Iris pigment epithelial cell (primary cell): ENCODE measurements around the gene GRK1.
A peak's percentile ranks its signal among the peaks of the same experiment; 100 is the strongest.
"Not testable (repeated sequence)": the region's sequence is repeated elsewhere in the genome, so short reads cannot be mapped to it uniquely, and the experiment has no call there.

Experiments
- DNase-seq: peaks from one replicate; pipeline ENCODE4 v3.0.0-alpha.2; 2011; ENCODE audit warnings: low read depth

The GRK1 gene

DNA sequence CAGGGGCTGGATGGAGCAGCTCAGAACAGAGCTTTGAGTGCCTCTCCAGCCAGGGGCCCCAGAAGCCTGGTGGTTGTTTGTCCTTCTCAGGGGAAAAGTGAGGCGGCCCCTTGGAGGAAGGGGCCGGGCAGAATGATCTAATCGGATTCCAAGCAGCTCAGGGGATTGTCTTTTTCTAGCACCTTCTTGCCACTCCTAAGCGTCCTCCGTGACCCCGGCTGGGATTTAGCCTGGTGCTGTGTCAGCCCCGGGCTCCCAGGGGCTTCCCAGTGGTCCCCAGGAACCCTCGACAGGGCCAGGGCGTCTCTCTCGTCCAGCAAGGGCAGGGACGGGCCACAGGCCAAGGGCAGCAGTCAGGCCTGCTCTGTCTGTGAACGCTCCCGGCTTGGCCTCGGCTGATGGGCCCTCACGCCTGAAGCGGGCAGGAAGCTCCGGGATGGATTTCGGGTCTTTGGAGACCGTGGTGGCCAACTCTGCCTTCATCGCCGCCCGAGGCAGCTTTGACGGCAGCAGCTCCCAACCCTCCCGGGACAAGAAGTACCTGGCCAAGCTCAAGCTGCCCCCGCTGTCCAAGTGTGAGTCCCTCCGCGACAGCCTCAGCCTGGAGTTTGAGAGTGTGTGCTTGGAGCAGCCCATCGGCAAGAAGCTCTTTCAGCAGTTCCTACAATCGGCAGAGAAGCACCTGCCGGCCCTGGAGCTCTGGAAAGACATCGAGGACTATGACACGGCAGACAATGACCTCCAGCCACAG lies at the start of gene GRK1:
Gene GRK1 (plus strand): TSS at position 269 of the 751 bp plus-strand sequence. CDS start 168 bp downstream, at position 437.
- no peak for DNase-seq

DNA sequence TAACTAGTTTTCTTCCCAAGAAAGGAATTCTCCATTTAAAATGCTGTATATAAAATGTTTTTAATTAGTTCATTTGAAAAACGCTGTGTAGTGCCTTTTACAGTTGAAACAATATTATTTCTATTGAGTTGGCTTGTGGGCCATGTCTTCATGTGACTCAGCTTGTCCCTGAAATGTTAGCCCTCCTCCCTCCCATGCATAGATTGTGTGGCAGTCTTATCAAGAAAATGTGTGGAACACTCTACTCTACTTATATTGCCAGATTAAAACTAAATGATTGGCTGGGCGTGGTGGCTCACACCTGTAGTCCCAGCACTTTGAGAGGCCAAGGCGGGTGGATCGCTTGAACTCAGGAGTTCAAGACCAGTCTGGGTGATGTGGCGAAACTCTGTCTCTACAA lies 49.1 kb upstream of the GRK1 start:
- DNase-seq: peak; percentile 12

DNA sequence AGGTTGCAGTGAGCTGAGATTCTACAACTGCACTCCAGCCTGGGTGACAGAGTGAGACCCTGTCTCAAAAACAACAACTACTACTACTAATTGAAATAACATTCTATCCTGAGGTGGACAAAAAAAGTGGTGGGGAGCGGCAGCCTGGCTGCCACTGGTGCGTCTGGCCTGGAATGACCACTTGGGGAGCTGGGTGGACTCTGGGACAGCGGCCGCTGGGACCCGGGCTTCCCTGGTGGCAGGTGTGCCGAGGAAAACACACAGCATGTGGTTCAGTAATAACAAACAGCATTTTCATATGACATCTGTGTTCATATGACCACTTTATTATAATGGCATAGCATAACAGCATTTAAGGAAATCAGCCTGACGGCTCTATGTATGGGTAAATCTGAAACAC lies 48.6 kb upstream of the GRK1 start:
- no peak for DNase-seq

DNA sequence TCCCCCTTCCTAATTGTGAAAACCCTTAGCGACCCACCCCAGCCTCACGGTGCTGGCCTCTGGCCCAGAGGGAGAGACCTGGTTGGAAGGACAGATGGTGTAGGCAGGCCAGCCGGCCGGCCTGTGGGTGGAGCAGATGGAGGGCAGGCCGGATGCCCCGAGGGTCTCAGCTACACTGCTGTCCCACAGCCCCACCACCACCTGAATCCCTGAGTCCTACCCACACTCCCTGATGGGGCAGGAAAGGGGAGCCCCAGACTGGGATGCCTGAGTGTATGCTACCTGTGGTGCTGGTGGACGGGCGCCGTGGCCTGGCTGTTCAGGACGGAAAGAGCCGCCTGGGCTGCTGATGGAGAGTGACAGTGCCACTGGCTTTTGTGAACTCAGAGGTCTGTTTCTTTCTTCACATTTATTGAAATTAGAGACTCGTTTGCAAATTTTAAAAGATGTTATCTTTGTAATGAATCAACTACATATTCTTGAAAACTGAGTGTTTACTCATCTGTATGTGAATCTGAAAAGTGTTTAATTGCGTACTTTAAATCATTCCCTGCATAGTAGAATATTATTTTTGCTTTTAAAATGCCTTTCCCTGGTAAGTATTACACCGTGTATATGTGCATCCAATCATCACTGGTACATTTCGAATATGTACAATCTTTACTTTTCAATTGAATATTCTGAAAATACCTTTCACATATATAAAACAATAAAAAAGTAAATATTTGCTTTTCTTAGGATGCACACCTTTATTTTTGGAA lies 46.8 kb upstream of the GRK1 start:
- DNase-seq: no peak

DNA sequence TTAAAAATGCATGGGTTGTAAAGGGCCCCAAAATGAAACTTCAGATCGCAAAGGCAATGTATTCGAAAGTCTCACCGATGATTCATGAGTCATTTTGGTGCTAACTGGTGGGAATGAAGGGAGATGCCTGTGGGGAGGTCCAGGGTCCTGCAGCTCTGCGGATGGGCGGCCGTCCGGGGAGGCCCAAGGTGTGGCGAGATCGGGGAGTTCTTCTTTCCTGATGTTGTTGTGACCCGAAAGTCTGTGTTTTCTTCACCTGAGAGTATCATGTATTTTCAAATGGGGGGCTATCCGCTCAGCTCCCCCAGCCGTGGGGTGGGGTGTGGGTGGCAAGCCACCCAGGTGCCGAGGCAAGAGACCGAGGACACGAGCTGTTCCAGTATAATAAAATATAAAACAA lies 46.0 kb upstream of the GRK1 start:
- DNase-seq: no peak

DNA sequence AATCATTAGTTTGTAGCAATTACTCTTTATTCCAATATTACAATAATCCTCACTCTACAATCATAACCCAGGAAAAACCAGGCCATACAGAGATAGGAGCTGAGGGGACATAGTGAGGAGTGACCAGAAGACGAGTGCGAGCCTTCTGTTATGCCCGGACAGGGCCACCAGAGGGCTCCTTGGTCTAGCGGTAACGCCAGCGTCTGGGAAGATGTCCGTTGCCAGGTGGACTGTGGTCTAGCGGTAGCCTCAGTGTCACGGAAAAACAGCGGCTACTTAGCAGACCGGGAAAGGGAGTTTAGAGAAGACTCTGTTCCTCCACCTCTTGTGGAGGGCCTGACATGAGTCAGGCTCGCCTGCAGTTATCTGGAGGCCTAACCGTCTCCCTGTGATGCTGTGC lies 45.5 kb upstream of the GRK1 start:
- not testable (repeated sequence) for DNase-seq

DNA sequence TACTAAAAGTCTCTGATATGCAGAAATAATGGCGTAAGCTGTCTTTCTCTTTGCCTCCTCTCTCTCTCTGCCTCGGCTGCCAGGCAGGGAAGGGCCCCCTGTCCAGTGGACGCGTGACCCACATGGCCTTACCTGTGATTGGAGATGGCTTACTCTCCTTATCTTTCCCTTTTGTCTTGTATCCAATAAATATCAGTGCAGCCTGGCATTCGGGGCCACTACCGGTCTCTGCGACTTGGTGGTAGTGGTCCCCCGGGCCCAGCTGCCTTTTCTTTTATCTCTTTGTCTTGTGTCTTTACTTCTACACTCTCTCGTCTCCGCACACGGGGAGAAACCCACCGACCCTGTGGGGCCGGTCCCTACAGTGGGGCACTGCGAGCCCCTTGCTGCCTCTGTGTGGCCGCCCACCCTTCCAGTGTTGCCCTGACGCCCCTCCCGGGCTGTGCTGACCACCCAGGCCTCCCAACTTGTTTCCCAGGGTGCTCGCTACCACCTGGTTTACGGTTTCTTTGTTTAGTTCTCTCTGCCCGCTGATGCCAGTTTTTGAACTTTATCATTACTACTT lies 45.0 kb upstream of the GRK1 start:
- DNase-seq: not testable (repeated sequence)

DNA sequence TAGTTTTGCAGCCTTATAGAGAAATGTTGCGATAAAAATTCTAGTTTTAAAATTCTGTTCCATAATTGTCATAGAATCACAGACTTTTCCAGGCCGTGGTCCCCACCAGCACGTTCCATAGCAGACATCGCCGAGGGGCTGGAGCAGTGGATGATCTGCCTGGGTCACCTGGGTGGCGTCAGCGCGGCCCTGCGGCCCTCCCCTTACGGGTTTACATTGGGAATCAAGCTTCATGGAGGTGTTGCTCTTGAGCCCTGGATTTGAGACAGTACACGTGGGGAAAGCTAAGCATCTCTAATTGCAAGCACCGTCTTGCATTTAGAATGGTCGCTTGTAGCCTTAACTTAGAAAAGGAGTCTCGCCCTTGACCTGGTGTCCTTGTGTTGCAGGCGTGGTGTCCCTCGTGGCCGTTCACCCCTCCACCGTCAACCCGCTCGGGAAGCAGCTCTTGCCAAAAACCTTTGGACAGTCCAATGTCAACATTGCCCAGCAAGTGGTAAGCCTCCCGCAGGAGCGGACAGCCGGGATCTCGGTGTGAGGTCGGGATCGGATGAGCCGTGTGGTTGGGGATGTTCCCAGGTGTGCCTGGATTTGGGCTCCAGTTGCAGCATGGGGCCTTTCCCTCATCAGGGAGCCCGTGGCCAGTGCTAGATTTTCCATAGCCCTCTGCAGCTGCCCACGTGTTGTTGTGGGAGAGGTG lies 44.1 kb upstream of the GRK1 start:
- no peak for DNase-seq

DNA sequence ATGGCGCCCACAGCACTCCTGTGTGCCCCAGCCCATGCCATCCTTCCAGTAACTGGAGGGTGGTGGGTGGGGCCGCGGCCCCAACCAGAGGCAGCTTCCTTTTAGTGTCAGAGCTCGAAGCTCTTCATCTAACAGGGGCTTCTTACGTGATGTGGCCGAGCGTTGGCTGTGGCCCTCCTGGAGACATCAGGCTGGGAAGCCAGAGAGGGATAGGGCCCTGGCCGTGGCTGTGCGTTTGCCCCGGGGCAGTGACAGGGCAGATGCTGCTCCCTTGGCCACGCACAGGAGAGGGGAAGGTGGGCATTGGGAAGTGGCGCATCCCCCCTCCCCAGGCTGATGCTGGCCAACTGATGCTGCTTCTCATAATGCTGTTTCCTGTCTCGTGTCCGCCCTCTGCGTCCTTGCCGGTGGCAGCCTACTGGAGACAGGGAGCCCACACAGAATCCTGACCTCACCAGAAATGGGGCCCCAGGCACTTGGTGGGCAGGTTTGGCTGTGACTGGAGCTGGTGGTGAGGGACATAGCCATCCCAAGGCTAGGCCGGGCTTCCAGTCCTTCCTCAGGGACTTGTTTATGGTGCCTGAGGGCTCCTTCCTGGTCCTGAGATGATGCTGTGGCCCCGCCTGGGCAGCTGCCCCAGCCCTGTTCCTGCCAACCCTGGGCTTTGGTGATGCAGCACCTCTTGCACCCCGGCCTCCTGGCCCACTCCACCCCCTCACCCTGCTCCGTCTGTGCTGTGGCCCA lies 43.4 kb upstream of the GRK1 start:
- no peak for DNase-seq

DNA sequence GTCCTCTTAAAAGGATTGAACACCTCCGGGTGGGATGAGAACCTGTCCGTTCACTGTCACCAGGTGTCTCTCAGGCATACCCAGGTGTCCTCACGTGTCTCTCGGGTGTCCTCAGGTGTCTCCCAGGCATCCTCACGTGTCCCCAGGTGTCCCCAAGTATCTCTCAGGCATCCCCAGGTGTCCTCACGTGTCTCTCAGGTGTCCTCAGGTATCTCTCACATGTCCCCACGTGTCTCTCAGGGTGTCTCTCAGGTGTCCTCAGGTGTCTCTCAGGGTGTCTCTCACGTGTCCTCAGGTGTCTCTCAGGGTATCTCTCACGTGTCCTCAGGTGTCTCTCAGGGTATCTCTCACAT lies 42.8 kb upstream of the GRK1 start:
- no peak for DNase-seq

DNA sequence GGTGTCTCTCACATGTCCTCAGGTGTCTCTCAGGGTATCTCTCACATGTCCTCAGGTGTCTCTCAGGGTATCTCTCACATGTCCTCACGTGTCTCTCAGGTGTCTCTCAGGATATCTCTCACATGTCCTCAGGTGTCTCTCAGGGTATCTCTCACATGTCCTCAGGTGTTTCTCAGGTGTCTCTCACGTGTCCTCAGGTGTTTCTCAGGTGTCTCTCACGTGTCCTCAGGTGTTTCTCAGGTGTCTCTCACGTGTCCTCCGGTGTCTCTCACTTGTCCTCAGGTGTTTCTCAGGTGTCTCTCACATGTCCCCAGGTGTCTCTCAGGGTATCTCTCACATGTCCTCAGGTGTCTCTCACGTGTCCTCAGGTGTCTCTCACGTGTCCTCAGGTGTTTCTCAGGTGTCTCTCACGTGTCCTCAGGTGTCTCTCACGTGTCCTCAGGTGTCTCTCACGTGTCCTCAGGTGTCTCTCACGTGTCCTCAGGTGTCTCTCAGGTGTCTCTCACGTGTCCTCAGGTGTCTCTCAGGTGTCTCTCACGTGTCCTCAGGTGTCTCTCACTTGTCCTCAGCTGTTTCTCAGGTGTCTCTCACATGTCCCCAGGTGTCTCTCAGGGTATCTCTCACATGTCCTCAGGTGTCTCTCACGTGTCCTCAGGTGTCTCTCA lies 42.2 kb upstream of the GRK1 start:
- DNase-seq: not testable (repeated sequence)

DNA sequence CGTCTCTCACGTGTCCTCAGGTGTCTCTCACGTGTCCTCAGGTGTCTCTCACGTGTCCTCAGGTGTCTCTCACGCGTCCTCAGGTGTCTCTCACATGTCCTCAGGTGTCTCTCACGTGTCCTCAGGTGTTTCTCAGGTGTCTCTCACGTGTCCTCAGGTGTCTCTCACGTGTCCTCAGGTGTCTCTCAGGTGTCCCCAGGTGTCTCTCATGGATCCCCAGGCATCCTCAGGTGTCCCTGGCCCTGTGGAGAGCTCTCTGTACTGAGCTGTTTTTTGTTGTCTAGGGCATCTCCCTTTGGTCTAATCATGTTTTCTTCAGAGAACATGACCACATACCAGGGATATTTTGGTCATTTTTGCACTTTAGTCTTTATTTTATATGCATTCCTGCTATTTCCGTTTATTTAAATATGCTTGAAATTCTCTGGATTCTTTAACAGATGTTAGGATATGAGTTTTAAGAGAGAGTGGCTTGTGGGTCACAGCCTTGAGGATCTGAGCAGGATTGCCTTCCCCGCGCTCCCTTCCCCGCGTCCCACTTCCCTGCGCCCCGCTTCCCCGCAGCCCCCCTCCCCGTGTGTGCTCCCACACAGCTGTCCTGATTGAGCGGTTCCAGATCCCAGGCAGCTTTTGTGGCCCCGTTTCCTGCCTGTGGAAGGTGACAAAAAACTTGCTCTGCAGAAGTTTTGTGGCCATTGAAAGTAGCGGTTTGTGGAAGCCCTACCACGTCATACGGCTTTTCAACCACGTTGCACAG lies 40.9 kb upstream of the GRK1 start:
- peak; percentile 62 for DNase-seq

DNA sequence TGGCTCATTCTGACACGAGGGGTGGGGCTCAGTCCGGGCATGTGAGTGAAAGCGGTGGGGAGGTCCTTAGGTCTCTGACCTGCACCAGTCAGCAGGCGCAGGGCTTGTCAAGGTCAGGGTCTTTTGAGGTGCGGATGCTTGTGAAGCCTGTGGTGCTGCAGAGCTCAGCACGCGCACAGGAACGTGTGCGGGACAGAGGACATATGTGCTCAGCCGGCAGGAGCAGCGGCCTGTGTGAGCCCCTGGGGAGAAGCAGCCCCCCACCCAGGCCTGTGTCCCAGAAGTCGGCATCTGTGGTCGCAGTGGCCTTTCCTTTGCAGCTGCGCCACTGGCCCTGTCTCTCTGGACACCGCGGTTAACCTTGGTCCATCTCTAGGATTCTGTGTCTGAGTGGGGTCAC lies 39.9 kb upstream of the GRK1 start:
- DNase-seq: no peak

DNA sequence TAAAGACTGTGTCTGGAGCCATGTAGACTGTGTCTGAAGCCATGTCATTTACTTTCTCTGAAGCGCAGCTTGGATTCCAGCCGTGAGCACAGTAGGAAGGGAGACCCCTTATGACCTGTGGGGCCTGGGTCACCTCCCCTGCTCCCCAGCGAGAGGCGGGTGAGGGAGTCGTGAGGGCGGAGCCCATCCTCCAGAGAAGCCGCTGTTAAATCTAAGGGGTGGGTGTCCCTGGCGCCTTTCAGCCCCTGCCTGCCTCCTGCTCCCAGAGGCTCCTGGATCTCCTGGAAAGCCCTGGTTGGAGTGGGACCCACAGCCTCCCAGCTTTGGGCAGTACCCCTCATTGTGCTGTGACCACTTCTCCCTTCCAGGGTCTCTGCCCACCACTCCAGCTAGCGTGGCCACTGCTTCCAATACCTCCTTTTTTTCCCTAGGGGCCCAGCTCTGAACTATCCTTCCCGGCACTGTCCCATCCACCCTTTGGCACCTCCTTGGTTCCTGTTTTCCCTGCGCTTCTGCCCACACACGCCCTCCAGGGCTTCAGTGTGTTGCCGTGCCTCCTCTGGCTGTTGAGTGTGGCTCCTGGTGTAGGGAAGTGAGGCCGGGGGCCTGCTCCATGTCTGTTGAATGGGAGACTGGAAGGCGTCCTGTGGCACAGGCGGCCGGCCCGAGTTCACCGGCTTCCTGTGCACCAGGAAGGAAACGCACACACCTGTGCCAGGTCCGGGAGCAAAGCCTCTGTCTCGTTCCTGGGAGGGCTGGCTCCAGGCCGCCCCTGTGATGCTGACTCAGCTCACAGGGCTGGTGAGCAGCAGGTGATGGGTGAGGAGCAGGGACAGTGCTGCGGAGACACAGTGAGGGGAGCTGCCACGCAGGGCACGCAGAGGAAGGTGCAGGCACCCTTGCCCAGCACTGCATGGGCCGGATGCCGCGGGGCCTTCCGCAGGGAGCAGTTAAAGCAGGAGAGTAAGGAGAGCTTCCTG lies 38.4 kb upstream of the GRK1 start:
- no peak for DNase-seq

DNA sequence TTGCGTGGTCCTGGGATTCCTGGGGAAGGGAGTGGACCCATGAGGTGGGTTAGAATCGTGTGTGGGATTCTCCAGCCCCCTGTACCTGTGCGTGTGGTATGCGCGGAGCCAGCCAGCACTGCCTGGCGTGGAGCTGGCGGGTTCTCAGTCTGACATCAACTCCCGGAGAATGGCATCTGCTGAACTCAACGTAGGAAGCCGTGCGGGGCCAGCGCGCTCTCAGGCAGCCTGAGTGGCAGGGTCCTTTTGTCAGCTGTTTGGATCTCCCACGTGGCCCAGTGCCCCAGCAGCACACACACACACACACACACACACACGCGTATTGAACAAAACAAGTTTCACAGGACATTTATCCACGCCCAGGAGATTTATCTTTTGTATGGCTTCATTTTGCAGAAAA lies 37.2 kb upstream of the GRK1 start:
- DNase-seq: no peak

DNA sequence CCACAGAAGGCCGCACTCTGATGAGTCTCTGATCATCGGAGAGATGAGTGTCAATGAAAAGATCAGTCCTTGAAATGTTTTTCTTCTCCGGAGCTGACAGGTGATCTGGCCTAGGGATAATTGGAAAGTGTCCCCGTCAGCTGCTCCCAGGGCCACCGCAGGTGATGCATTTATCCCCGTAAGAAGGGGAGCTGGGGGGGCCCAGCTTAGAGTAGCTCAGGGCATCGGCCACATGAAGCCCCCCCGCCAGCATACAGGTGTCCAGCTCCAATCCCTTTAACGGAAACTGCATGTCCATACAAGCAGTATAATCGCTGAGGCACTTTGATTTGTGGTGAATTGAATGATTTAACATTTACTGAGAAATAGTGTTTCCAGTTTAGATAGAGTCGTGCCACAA lies 36.7 kb upstream of the GRK1 start:
- DNase-seq: no peak

DNA sequence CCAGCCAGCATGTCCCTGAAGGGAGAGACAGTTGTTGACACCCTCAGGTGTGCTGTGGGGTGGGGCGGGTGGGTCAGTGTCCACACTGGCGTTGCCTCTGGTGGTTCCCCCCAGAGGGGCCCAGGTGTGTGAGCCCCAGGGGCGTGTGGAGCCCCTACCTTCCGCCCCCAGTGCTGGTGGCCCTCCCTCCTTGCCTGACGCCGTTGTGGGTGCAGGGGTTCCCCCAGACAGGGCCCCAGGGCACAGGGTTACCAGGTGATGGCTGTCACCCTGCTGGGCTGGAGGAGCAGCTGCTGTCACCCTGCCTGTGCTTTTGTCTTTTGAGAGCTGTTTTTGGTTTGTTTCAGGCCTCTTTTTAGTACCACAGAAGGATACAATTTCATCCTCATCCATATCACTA lies 36.2 kb upstream of the GRK1 start:
- DNase-seq: no peak

DNA sequence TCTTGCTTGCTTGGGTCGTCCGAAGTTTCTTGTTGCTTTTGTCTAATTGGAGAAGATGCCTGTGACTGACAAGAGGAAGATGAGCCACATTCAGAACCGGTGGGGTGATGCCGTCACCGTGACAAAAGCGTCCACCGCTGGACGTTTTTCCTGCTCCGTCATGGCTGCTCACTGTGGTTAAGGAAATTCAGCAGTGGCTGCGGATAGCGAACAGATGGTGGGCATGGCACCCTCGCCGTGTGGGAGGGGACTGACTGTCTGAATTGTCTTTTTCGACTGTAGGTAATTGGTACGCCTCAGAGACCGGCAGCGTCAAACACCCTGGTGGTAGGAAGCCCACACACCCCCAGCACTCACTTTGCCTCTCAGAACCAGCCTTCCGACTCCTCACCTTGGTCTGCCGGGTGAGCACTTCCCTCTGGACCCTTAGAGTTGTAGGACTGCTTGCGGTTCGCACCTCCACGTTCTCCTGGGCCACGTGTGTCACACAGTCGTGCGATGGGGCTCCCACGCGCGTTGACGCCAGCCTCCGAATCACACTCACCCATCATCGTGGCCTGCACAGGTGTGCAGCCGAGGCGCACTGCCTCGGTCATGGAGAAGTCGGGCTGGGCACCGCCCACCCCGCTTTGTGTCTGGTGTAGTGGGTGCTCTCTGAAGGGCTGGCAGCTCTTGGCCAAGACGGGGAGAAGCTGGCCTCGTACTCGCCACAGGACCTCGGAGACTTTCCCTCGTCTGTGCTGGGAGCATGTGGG lies 35.5 kb upstream of the GRK1 start:
- no peak for DNase-seq
